AG09309 (cell line): ENCODE results near the gene CRAMP1.
"Not testable (repeated sequence)": the region's sequence is repeated elsewhere in the genome, so short reads cannot be mapped to it uniquely, and the experiment has no call there.

Source experiments
- DNase-seq: peaks from one replicate; pipeline ENCODE4 v3.0.0-alpha.2; 2010; ENCODE audit warnings: low read depth
- H3K4me3 ChIP-seq: 2 replicates; pipeline ENCODE4 v1.5.1; 2011; ENCODE audit warnings: mild to moderate bottlenecking, low read depth, low read length, moderate library complexity; ENCODE audit not compliant: control insufficient read depth
- TF ChIP-seq, protein P1 (sequence below): IDR thresholded peaks from 2 replicates; pipeline ENCODE4 v1.5.1; 2011; ENCODE audit warnings: mild to moderate bottlenecking, low read depth, low read length, inconsistent platforms; ENCODE audit not compliant: insufficient read depth, control insufficient read depth; ENCODE audit errors: missing control alignments

CRAMP1 gene

DNA sequence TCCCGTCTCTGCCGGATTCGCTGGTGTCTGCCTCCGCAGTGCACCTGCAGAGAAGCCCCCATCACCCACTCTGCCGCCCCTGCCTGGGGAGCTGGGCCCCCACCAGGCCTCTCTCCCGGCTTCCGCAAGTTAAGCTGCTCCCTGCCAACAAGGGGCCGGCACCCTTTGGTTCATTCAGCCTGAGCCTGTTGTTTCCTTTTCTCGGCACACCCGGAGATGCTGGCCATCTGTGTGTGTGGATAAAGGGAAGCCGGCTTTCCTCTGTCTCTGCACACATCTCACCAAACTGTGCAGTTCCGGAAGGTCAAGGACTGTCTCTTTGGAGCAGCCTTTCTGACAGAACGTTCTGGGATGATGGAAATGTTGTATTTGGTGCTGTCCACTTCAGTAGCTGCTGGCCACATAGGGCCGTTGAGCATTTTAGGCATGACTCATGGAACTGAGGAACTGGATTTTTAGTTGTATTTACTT, 100.7 kb downstream of the CRAMP1 start:
- H3K4me3 ChIP-seq: no peak overlapping the region
- no peak for DNase-seq
- TF ChIP-seq, protein P1, sequence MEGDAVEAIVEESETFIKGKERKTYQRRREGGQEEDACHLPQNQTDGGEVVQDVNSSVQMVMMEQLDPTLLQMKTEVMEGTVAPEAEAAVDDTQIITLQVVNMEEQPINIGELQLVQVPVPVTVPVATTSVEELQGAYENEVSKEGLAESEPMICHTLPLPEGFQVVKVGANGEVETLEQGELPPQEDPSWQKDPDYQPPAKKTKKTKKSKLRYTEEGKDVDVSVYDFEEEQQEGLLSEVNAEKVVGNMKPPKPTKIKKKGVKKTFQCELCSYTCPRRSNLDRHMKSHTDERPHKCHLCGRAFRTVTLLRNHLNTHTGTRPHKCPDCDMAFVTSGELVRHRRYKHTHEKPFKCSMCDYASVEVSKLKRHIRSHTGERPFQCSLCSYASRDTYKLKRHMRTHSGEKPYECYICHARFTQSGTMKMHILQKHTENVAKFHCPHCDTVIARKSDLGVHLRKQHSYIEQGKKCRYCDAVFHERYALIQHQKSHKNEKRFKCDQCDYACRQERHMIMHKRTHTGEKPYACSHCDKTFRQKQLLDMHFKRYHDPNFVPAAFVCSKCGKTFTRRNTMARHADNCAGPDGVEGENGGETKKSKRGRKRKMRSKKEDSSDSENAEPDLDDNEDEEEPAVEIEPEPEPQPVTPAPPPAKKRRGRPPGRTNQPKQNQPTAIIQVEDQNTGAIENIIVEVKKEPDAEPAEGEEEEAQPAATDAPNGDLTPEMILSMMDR: no peak

- H3K4me3 ChIP-seq: no peak overlapping the region
- DNase-seq: no peak
- TF ChIP-seq, protein P1: no peak
Observed at GRCh38 chr16:1713331-1713730, 101.2 kb downstream of the CRAMP1 start.

- no peak for DNase-seq
- no peak overlapping the region for H3K4me3 ChIP-seq
- TF ChIP-seq, protein P1: no peak
Observed at GRCh38 chr16:1713933-1714332, 101.8 kb downstream of the CRAMP1 start.

GRCh38 chr16:1715220-1715619, 103.1 kb downstream of the CRAMP1 start:
- DNase-seq: no peak
- H3K4me3 ChIP-seq: no peak overlapping the region
- TF ChIP-seq, protein P1: no peak

- not testable (repeated sequence) for H3K4me3 ChIP-seq, DNase-seq
Observed at GRCh38 chr16:1718236-1718635, 106.1 kb downstream of the CRAMP1 start.

DNA sequence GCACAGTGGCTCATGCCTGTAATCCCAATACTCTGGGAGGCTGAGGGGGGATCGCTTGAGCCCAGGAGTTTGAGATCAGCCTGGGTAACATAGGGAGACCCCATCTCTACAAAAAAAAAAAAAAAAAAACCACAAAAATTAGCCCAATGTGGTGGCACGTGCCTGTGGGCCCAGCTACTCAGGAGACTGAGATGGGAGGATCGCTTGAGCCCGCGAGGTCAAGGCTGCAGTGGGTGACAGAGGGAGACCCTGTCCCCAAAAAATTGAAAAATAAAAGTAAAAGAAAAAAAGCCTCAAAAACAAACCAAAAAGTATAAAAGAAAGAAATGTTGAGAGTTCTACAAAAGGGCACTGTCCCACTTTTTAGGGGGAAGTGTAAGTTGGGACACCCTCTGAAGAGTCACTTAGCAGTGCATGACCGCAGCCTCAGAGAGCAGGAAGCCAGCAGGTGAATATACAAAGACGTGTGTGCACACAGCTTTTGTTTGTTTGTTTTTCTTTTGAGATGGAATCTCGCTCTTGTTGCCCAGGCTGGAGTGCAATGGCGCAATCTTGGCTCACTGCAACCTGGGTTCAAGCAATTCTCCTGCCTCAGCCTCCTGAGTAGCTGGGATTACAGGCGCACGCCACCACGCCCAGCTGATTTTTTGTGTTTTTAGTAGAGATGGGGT, 107.5 kb downstream of the CRAMP1 start:
- not testable (repeated sequence) for DNase-seq, H3K4me3 ChIP-seq

DNA sequence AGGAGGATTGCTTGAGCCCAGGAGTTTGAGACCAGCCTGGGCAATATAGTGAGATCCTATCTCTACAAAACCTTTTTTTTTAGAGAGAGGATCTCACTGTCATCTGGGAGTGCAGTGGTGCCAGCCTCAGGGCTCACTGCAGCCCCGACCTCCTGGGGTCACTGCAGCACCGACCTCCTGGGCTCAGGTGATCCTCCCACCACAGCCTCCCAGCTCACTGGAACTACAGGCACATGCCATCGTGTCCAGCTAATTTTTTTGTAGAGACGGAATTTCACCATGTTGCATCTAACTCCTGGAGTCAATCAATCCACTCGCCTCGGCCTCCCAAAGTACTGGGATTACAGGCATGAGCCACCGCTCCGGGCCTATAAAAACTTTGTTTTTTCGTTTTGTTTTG, 109.2 kb downstream of the CRAMP1 start:
- TF ChIP-seq, protein P1: no peak
- no peak for DNase-seq
- no peak overlapping the region for H3K4me3 ChIP-seq

DNA sequence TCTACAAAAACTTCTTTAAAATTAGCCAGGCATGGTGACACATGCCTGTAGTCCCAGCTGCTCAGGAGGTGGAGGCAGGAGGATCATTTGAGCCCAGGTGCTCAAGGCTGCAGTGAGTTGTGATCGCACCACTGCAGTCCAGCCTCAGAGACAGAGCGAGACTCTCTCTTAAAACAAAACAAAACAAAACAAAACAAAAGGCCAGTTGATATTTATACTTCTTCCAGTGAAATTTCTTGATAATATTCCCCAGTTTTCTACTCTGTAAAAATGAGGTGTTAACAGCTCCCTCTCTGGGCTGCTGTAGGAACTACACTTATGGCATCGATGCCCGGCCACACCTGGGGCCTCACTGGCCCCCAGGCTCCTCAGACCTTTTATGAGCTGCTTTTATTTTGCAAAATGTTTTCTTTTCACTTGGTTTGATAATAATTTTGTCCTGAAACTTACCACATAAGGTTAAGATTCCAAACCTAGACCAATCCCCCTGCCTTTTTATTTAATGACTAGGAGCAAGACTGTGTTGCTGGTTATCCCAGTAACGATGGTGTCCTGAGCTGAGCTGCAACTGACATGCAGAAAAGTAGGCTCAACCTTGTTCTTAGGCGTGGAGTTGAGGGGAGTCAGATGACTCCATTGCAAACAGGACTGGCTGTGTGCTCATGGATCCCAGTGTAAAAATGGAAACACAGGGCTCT, 111.4 kb downstream of the CRAMP1 start:
- DNase-seq: no peak
- TF ChIP-seq, protein P1: peak; percentile 71

More for the DNA sequence above, 111.4 kb downstream of the CRAMP1 start:
- no peak overlapping the region for H3K4me3 ChIP-seq
